ENCODE data around the gene USP47. TPM values are rescaled to one million over a fixed set of nuclear protein-coding genes. Genes with fewer than 3 reads are reported as not detected.

Gene USP47
- total and polyA plus RNA-seq, 2 donors (not counting 1 experiment from before 2014, with no cell fraction given), result 12.8 to 52.9 TPM

- Histone ChIP-seq H3K9me3 (ENCODE audit: control extremely low read depth in 1 of 3, control insufficient read depth in 2 of 3, insufficient read depth in 1 of 3, low read length in 2 of 3) (no peaks in the 10 kb centered on the region), H3K4me1 (ENCODE audit: control insufficient read depth in 2 of 2, insufficient read depth in 2 of 2, low read length in 2 of 2) (peaks cover 24 to 48% of the 10 kb centered on the region in 2 donors), H3K79me2 (ENCODE audit: control insufficient read depth, insufficient read depth, low read length) (peaks cover 100% of the 10 kb centered on the region), H3K4me2 (replicated peaks; ENCODE audit: low read depth, low read length, poor library complexity, severe bottlenecking) (peak overlapping the region; percentile 7), H3K9ac (ENCODE audit: low read length) (no peak overlapping the region), H3K27me3 (replicated peaks in 1 of 4; ENCODE audit: control extremely low read depth in 1 of 4, control insufficient read depth in 3 of 4, insufficient read depth in 4 of 4, low read length in 3 of 4) (no peaks in the 10 kb centered on the region), H3K36me3 (replicated peaks in 1 of 2; ENCODE audit: control extremely low read depth in 1 of 2, control insufficient read depth in 1 of 2, extremely low read depth in 1 of 2, insufficient read depth in 2 of 2, low read length in 1 of 2) (peaks cover 0 to 2% of the 10 kb centered on the region in 2 experiments), H3K4me3 (ENCODE audit: control extremely low read depth in 1 of 5, extremely low read depth in 1 of 5, insufficient read depth in 1 of 5, low read depth in 2 of 5, low read length in 4 of 5) (no peak overlapping the region), H4K20me1 (ENCODE audit: control insufficient read depth, insufficient read depth, low read length, poor library complexity, severe bottlenecking) (peaks cover 72% of the 10 kb centered on the region), H3K27ac (ENCODE audit: low read length in 2 of 2) (no peak overlapping the region), H2AFZ (ENCODE audit: insufficient read depth, low read depth, low read length, poor library complexity, severe bottlenecking) (no peak overlapping the region)
- peak; percentile 80 for DNase-seq
- H3K27me3 Mint-ChIP-seq, result no peaks in the 10 kb centered on the region
- H3K4me1 Mint-ChIP-seq, result peaks cover 67% of the 10 kb centered on the region
- 100% methylated on average over 2 of the region's 7 CpGs for WGBS (ENCODE audit: insufficient coverage)
- ChIA-PET CTCF (interaction anchor here (1.0 to 4.4 kb wide), 14 partner anchors 8 to 1098 kb away, joined by 3 to 33 read pairs (median 4); partner anchors contain the start of genes CTR9 and USP47), POLR2A (no interaction called here)
- no peak overlapping the region for H3K4me3 Mint-ChIP-seq
- H3K27ac Mint-ChIP-seq, result no peak overlapping the region
- TF ChIP-seq CTCF (IDR thresholded peaks at IDR 0.05) (peak; percentile 84), EZH2 (IDR thresholded peaks at IDR 0.05; ENCODE audit: borderline replicate concordance, insufficient read depth, low read depth, low read length, poor library complexity, severe bottlenecking) (no peak)
- intact Hi-C loops (cut with micrococcal nuclease), result loop anchor here (1.0 to 5.0 kb wide), 3 partner anchors 8 to 822 kb away; partner anchors contain the start of gene USP47
- ATAC-seq (ENCODE audit: low read depth), result peak; percentile 96
- H3K9me3 Mint-ChIP-seq (ENCODE audit: insufficient read depth), result no peaks in the 10 kb centered on the region
Measured at GRCh38 chr11:11848891-11849746, 7.3 kb downstream of the USP47 start.

- Histone ChIP-seq H4K20me1 (ENCODE audit: control insufficient read depth, insufficient read depth, low read length, poor library complexity, severe bottlenecking) (peaks cover 74% of the 10 kb centered on the region), H2AFZ (ENCODE audit: insufficient read depth, low read depth, low read length, poor library complexity, severe bottlenecking) (no peak overlapping the region), H3K9ac (ENCODE audit: low read length) (no peak overlapping the region), H3K36me3 (replicated peaks in 1 of 2; ENCODE audit: control extremely low read depth in 1 of 2, control insufficient read depth in 1 of 2, extremely low read depth in 1 of 2, insufficient read depth in 2 of 2, low read length in 1 of 2) (peaks cover 0 to 2% of the 10 kb centered on the region in 2 experiments), H3K27me3 (replicated peaks in 1 of 4; ENCODE audit: control extremely low read depth in 1 of 4, control insufficient read depth in 3 of 4, insufficient read depth in 4 of 4, low read length in 3 of 4) (no peaks in the 10 kb centered on the region), H3K79me2 (ENCODE audit: control insufficient read depth, insufficient read depth, low read length) (peaks cover 99% of the 10 kb centered on the region), H3K4me1 (ENCODE audit: control insufficient read depth in 2 of 2, insufficient read depth in 2 of 2, low read length in 2 of 2) (peaks cover 9 to 33% of the 10 kb centered on the region in 2 donors), H3K9me3 (ENCODE audit: control extremely low read depth in 1 of 3, control insufficient read depth in 2 of 3, insufficient read depth in 1 of 3, low read length in 2 of 3) (no peaks in the 10 kb centered on the region), H3K4me2 (replicated peaks; ENCODE audit: low read depth, low read length, poor library complexity, severe bottlenecking) (no peak overlapping the region), H3K4me3 (ENCODE audit: control extremely low read depth in 1 of 5, extremely low read depth in 1 of 5, insufficient read depth in 1 of 5, low read depth in 2 of 5, low read length in 4 of 5) (no peak overlapping the region), H3K27ac (ENCODE audit: low read length in 2 of 2) (no peak overlapping the region)
- no peaks in the 10 kb centered on the region for H3K27me3 Mint-ChIP-seq
- no peaks in the 10 kb centered on the region for H3K9me3 Mint-ChIP-seq (ENCODE audit: insufficient read depth)
- H3K4me3 Mint-ChIP-seq, result no peak overlapping the region
- peaks cover 61% of the 10 kb centered on the region for H3K4me1 Mint-ChIP-seq
- DNase-seq (no peak), ATAC-seq (ENCODE audit: low read depth) (no peak)
- POLR2A ChIA-PET, result no interaction called here
- intact Hi-C loops (cut with micrococcal nuclease), result no loop called here
- no peak overlapping the region for H3K27ac Mint-ChIP-seq
- TF ChIP-seq CTCF (IDR thresholded peaks at IDR 0.05), result no peak
- no peak for TF ChIP-seq EZH2 (IDR thresholded peaks at IDR 0.05; ENCODE audit: borderline replicate concordance, insufficient read depth, low read depth, low read length, poor library complexity, severe bottlenecking)
- WGBS (ENCODE audit: insufficient coverage), result 100% methylated on average over 1 of the region's 3 CpGs
- CTCF ChIA-PET, result interaction anchor here (1.9 to 4.4 kb wide), 3 partner anchors 8 to 51 kb away, joined by 5 to 33 read pairs (median 12); no protein-coding TSS in a partner anchor
Measured at GRCh38 chr11:11850668-11851067, 8.9 kb downstream of the USP47 start.
